PC-9 (cell line): ENCODE measurements around the gene RFTN1.

Experiments used
- EZH2 ChIP-seq: fragments of 200-600 bp; sonication (generic); IDR thresholded peaks from 2 replicates; pipeline ENCODE4 v1.8.0; 2017; ENCODE audit warnings: antibody characterized with exemption, low read depth
- TF ChIP-seq, protein P1 (sequence below): fragments of 200-600 bp; sonication (generic); conservative IDR thresholded peaks from 2 replicates; pipeline ENCODE4 v1.6.1; 2017; ENCODE audit warnings: mixed run types, antibody characterized with exemption, mild to moderate bottlenecking, moderate library complexity

DNA sequence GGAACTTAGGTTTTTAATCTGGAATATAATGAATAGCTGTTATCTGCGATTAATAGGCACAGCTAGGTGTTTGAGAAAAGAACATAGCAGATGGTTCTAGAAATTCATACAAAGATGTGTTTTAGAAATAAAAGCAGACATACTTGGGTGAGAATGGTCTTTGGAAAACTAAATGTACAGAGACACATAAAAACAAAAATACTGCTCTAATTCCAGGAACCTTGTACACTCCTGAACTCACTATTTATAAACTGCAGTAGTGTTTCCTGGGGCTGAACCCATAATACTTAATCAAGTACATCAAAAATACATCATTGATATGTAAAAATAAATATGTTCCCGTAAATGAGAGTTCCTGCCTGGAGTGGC is 143.0 kb downstream of the RFTN1 start:
- TF ChIP-seq EZH2: no peak
- TF ChIP-seq, protein P1, sequence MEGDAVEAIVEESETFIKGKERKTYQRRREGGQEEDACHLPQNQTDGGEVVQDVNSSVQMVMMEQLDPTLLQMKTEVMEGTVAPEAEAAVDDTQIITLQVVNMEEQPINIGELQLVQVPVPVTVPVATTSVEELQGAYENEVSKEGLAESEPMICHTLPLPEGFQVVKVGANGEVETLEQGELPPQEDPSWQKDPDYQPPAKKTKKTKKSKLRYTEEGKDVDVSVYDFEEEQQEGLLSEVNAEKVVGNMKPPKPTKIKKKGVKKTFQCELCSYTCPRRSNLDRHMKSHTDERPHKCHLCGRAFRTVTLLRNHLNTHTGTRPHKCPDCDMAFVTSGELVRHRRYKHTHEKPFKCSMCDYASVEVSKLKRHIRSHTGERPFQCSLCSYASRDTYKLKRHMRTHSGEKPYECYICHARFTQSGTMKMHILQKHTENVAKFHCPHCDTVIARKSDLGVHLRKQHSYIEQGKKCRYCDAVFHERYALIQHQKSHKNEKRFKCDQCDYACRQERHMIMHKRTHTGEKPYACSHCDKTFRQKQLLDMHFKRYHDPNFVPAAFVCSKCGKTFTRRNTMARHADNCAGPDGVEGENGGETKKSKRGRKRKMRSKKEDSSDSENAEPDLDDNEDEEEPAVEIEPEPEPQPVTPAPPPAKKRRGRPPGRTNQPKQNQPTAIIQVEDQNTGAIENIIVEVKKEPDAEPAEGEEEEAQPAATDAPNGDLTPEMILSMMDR: no peak
